SK-N-SH treated with all-trans-retinoic acid at 6 μM for 48 hours (cell line): Measurements from ENCODE around the gene SMAD3.

Source experiments
- ATAC-seq: fragments of 200-7000 bp; cut with Tn5 transposase; 3 replicates; pipeline ENCODE4 v1.9.1; 2020; ENCODE audit warnings: mild to moderate bottlenecking, moderate library complexity
- ARNTL ChIP-seq: fragments of 450-650 bp; formaldehyde crosslinking; IDR thresholded peaks from 2 replicates; pipeline ENCODE4 v1.5.0; 2020; ENCODE audit warnings: low read depth, mild to moderate bottlenecking, moderate library complexity, borderline replicate concordance
- BACH2 ChIP-seq: fragments of 250-450 bp; sonication (Bioruptor Pico); IDR thresholded peaks from 2 replicates; pipeline ENCODE4 v1.9.0; 2021; ENCODE audit warnings: mild to moderate bottlenecking, borderline replicate concordance
- CREB5 ChIP-seq: fragments of 250-450 bp; sonication (Bioruptor Pico); IDR thresholded peaks from 2 replicates; pipeline ENCODE4 v1.5.1; 2020; ENCODE audit warnings: low read depth, mild to moderate bottlenecking, moderate library complexity
- CSDC2 ChIP-seq: fragments of 250-450 bp; sonication (Bioruptor Pico); IDR thresholded peaks from 2 replicates; pipeline ENCODE4 v1.5.0; 2020; ENCODE audit warnings: mild to moderate bottlenecking, moderate library complexity
- CSRNP3 ChIP-seq: fragments of 250-450 bp; sonication (Bioruptor Pico); IDR thresholded peaks from 2 replicates; pipeline ENCODE4 v1.5.1; 2021; ENCODE audit warnings: mild to moderate bottlenecking, moderate library complexity
- ISL1 ChIP-seq: fragments of 250-450 bp; sonication (Bioruptor Pico); IDR thresholded peaks from 2 replicates; pipeline ENCODE4 v2.1.2; 2022; ENCODE audit warnings: mild to moderate bottlenecking, moderate library complexity
- OSR1 ChIP-seq: fragments of 250-450 bp; sonication (Bioruptor Pico); IDR thresholded peaks from 2 replicates; pipeline ENCODE4 v1.8.0; 2022; ENCODE audit warnings: moderate library complexity, mild to moderate bottlenecking, inconsistent platforms
- PATZ1 ChIP-seq: fragments of 250-450 bp; sonication (Bioruptor Pico); IDR thresholded peaks from 2 replicates; pipeline ENCODE4 v1.8.0; 2020; ENCODE audit warnings: mild to moderate bottlenecking, moderate library complexity, borderline replicate concordance
- PPARA ChIP-seq: fragments of 250-450 bp; sonication (Bioruptor Pico); IDR thresholded peaks from 2 replicates; pipeline ENCODE4 v1.5.0; 2020; ENCODE audit warnings: mild to moderate bottlenecking, borderline replicate concordance
- RARB ChIP-seq: fragments of 250-450 bp; sonication (Bioruptor Pico); IDR thresholded peaks from 2 replicates; pipeline ENCODE4 v1.8.0; 2021; ENCODE audit warnings: mild to moderate bottlenecking, moderate library complexity
- SNAI2 ChIP-seq: fragments of 250-450 bp; sonication (Bioruptor Pico); IDR thresholded peaks from 2 replicates; pipeline ENCODE4 v1.5.0; 2020; ENCODE audit warnings: mild to moderate bottlenecking, moderate library complexity
- TCF4 ChIP-seq: fragments of 250-450 bp; sonication (Bioruptor Pico); IDR thresholded peaks from 2 replicates; pipeline ENCODE4 v1.8.0; 2021; ENCODE audit warnings: mild to moderate bottlenecking, moderate library complexity, borderline replicate concordance
- TOX ChIP-seq: fragments of 250-450 bp; sonication (Bioruptor Pico); IDR thresholded peaks from 2 replicates; pipeline ENCODE4 v1.8.0; 2021; ENCODE audit warnings: mild to moderate bottlenecking, moderate library complexity, borderline replicate concordance
- TSHZ2 ChIP-seq: fragments of 250-450 bp; sonication (Bioruptor Pico); IDR thresholded peaks from 2 replicates; pipeline ENCODE4 v1.5.0; 2020; ENCODE audit warnings: mild to moderate bottlenecking, moderate library complexity
- ZC3H10 ChIP-seq: fragments of 250-450 bp; sonication (Bioruptor Pico); IDR thresholded peaks from 2 replicates; pipeline ENCODE4 v1.5.1; 2021; ENCODE audit warnings: mild to moderate bottlenecking, moderate library complexity
- ZFP3 ChIP-seq: fragments of 250-450 bp; sonication (Bioruptor Pico); IDR thresholded peaks from 2 replicates; pipeline ENCODE4 v1.5.0; 2020; ENCODE audit warnings: mild to moderate bottlenecking, moderate library complexity
- ZNF565 ChIP-seq: fragments of 450-650 bp; formaldehyde crosslinking; conservative IDR thresholded peaks from 2 replicates; pipeline ENCODE4 v1.5.0; 2020; ENCODE audit warnings: low read depth, mild to moderate bottlenecking, moderate library complexity
- ZNF70 ChIP-seq: fragments of 450-650 bp; formaldehyde crosslinking; IDR thresholded peaks from 2 replicates; pipeline ENCODE4 v1.5.0; 2020; ENCODE audit warnings: mild to moderate bottlenecking, moderate library complexity
- ZNF8 ChIP-seq: fragments of 450-650 bp; formaldehyde crosslinking; IDR thresholded peaks from 2 replicates; pipeline ENCODE4 v1.5.0; 2020; ENCODE audit warnings: mild to moderate bottlenecking, moderate library complexity

The SMAD3 gene

GRCh38 chr15:67059127-67059553 lies 6.3 kb upstream of the SMAD3 start:
- TF ChIP-seq CSDC2 (no peak), PPARA (CRISPR knock-in tag) (no peak), RARB (CRISPR knock-in tag) (no peak), TCF4 (no peak), OSR1 (CRISPR knock-in tag) (no peak), ZFP3 (CRISPR knock-in tag) (no peak), BACH2 (CRISPR knock-in tag) (no peak), TSHZ2 (no peak), ARNTL (CRISPR knock-in tag) (no peak), ZNF8 (CRISPR knock-in tag) (no peak)
- no peak for ATAC-seq

- no peak for TF ChIP-seq OSR1 (CRISPR knock-in tag)
- no peak for TF ChIP-seq ZNF8 (CRISPR knock-in tag)
- TF ChIP-seq CSRNP3 = no peak
- no peak for TF ChIP-seq ZC3H10 (CRISPR knock-in tag)
- no peak for TF ChIP-seq BACH2 (CRISPR knock-in tag)
- no peak for TF ChIP-seq PATZ1 (CRISPR knock-in tag)
- no peak for TF ChIP-seq SNAI2 (CRISPR knock-in tag)
- no peak for TF ChIP-seq TSHZ2
- TF ChIP-seq TCF4 = no peak
- TF ChIP-seq TOX (CRISPR knock-in tag) = no peak
- no peak for TF ChIP-seq ISL1 (CRISPR knock-in tag)
- TF ChIP-seq CSDC2 = no peak
- no peak for TF ChIP-seq CREB5 (CRISPR knock-in tag)
- TF ChIP-seq PPARA (CRISPR knock-in tag) = no peak
- no peak for TF ChIP-seq RARB (CRISPR knock-in tag)
- TF ChIP-seq ZNF70 (CRISPR knock-in tag) = no peak
- TF ChIP-seq ARNTL (CRISPR knock-in tag) = no peak
- TF ChIP-seq ZNF565 (CRISPR knock-in tag) = no peak
- no peak for ATAC-seq
These were observed 3.5 kb upstream of the SMAD3 start for GRCh38 chr15:67061811-67062368.
